Transverse colon (tissue), 4 donors: ENCODE results near the gene TTC28. TPM values are rescaled to one million over a fixed set of nuclear protein-coding genes. Genes with fewer than 3 reads are reported as not detected.

Source experiments
- DNase-seq: peaks from one replicate; pipeline ENCODE4 v3.0.0-alpha.2; 2019
- H3K27ac ChIP-seq, 4 donors: fragments of 200-600 bp; sonication (generic); 2 replicates each; pipeline ENCODE4 v1.5.1; 2016 to 2018; ENCODE audit warnings: inconsistent platforms in 4 of 4
- H3K27me3 ChIP-seq: fragments of 200-600 bp; sonication (generic); 2 replicates; pipeline ENCODE4 v1.5.1; 2017; ENCODE audit warnings: inconsistent platforms
- H3K36me3 ChIP-seq, 4 donors: fragments of 200-600 bp; sonication (generic); 2 replicates each; pipeline ENCODE4 v1.5.1; 2017 to 2019; ENCODE audit warnings: inconsistent platforms in 4 of 4
- H3K4me1 ChIP-seq, 4 donors: fragments of 200-600 bp; sonication (generic); 2 replicates each; pipeline ENCODE4 v1.5.1; 2017 to 2020; ENCODE audit warnings: inconsistent platforms in 4 of 4
- H3K4me3 ChIP-seq, 4 donors: fragments of 200-600 bp; sonication (generic); 1 replicate in 1 of 4; 2 replicates in 3 of 4; pipeline versions ENCODE4 v1.5.1 to v1.6.1; 2017 to 2019; ENCODE audit warnings: inconsistent platforms in 4 of 4
- H3K9me3 ChIP-seq, 2 donors: fragments of 200-600 bp; sonication (generic); 2 replicates each; pipeline ENCODE4 v1.5.1; 2017 to 2019; ENCODE audit warnings: inconsistent platforms in 2 of 2
- EP300 ChIP-seq: sonication (generic); formaldehyde crosslinking; IDR thresholded peaks from one replicate; pipeline ENCODE4 v1.6.1; 2017; ENCODE audit warnings: antibody characterized with exemption, low read depth
- POLR2A ChIP-seq: fragments of 450-650 bp; IDR thresholded peaks from one replicate; pipeline ENCODE4 v1.6.1; 2016; ENCODE audit warnings: antibody characterized with exemption, mild to moderate bottlenecking, moderate library complexity
- POLR2AphosphoS5 ChIP-seq, 3 donors: sonication (generic); formaldehyde crosslinking; IDR thresholded peaks; one replicate each; pipeline ENCODE4 v1.6.1; 2016; ENCODE audit warnings: antibody characterized with exemption in 3 of 3
- WGBS, 2 donors: methylation state at CpG; one replicate each; pipeline ENCODE4 v1.1.5; 2018; ENCODE audit warnings: low coverage in 1 of 2; 5-methylcytosine and 5-hydroxymethylcytosine counted together
- in situ Hi-C, 4 donors: fragments of 200-750 bp; cut with MboI; loops; one replicate each; pipeline versions ENCODE4 v1.15.0 to v1.15.1; 2017; ENCODE audit warnings: low sequenced_read_pairs in 3 of 4, low pct_ligation_motif_present in 1 of 4, low pct_unique_long_range_greater_than_20kb in 1 of 4
- intact Hi-C: fragments of 100-400 bp; cut with DNase I; formaldehyde crosslinking; loops from one replicate; pipeline ENCODE4 v1.15.1; 2023; ENCODE audit warnings: low total_unique reads
- total RNA-seq, 4 donors: library from RNA; depleted of rRNA; stranded (reverse); fragments of >200 nt; gene quantifications; one replicate each; pipeline ENCODE4 v1.1.0, GENCODE V29; 2016
- TF ChIP-seq, protein P1 (sequence below), 5 experiments: fragments of 200-600 bp in 3 of 5; fragments of 450-650 bp in 2 of 5; sonication (generic) in 3 of 5; IDR thresholded peaks; 1 replicate in 2 of 5; 2 replicates in 3 of 5; pipeline ENCODE4 v1.5.1; 2016 to 2017; ENCODE audit warnings: antibody characterized with exemption in 5 of 5, inconsistent platforms in 3 of 5, mild to moderate bottlenecking in 2 of 5, moderate library complexity in 1 of 5

TTC28 gene
- total RNA-seq, 4 donors from 2014 or later: 7.6 to 84.2 (median 12.4) TPM

DNA sequence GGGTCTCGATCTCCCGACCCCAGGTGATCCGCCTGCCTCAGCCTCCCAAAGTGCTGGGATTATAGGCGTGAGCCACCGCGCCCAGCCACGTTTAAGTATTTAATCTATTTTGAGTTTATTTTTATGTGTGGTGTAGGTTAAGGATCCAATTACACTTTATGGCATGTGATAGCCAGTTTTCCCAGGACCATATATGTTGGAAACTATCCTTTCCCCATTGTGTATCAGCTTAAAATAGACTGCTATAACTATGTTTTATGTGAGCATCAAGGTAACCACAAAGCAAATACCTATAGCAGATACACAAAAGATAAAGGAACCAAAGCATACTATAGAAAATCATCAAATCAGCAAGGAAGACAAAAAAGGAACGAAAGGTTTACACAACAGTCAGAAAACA is 42.4 kb downstream of the TTC28 start:
- H3K27ac ChIP-seq: no peak overlapping the region
- 50% methylated on average over 1 to 8 of the region's 8 CpGs for WGBS, 2 donors
- in situ Hi-C loops: no loop called here
- no peaks in the 10 kb centered on the region for H3K4me1 ChIP-seq
- no peaks in the 10 kb centered on the region for H3K9me3 ChIP-seq
- H3K4me3 ChIP-seq: no peak overlapping the region
- intact Hi-C loops: no loop called here
- no peak for DNase-seq
- H3K36me3 ChIP-seq: no peaks in the 10 kb centered on the region
- H3K27me3 ChIP-seq: no peaks in the 10 kb centered on the region
- TF ChIP-seq POLR2A: no peak
- TF ChIP-seq EP300: no peak
- TF ChIP-seq, protein P1, sequence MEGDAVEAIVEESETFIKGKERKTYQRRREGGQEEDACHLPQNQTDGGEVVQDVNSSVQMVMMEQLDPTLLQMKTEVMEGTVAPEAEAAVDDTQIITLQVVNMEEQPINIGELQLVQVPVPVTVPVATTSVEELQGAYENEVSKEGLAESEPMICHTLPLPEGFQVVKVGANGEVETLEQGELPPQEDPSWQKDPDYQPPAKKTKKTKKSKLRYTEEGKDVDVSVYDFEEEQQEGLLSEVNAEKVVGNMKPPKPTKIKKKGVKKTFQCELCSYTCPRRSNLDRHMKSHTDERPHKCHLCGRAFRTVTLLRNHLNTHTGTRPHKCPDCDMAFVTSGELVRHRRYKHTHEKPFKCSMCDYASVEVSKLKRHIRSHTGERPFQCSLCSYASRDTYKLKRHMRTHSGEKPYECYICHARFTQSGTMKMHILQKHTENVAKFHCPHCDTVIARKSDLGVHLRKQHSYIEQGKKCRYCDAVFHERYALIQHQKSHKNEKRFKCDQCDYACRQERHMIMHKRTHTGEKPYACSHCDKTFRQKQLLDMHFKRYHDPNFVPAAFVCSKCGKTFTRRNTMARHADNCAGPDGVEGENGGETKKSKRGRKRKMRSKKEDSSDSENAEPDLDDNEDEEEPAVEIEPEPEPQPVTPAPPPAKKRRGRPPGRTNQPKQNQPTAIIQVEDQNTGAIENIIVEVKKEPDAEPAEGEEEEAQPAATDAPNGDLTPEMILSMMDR (IDR thresholded peaks at IDR 0.05): no peak
- no peak for TF ChIP-seq POLR2AphosphoS5 (IDR thresholded peaks at IDR 0.05)

DNA sequence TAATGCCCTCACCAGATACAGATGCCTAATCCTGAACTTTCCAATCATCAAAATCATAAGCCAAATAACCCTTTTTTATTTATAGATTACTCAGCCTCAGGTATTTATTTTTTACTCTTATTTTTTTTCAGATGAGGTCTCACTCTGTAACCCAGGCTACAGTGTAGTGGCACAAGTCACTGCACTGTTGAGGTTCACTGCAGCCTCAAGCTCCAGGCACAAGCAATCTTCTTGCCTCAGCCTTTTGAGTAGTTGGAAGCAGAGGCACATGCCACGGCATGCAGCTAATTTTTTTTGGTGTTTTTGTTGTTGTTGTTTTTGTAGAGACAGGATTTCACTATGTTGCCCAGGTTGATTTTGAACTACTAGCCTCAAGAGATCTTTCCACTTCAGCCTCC is 49.5 kb downstream of the TTC28 start:
- DNase-seq: no peak
- Histone ChIP-seq H3K27ac (no peak overlapping the region), H3K4me1 (no peaks in the 10 kb centered on the region), H3K9me3 (no peaks in the 10 kb centered on the region), H3K27me3 (no peaks in the 10 kb centered on the region), H3K36me3 (no peaks in the 10 kb centered on the region), H3K4me3 (no peak overlapping the region)
- intact Hi-C loops: no loop called here
- 88% methylated on average over 1 of the region's 1 CpG for WGBS, 2 donors
- TF ChIP-seq POLR2A (no peak), EP300 (no peak), POLR2AphosphoS5 (IDR thresholded peaks at IDR 0.05) (no peak)
- TF ChIP-seq, protein P1 (IDR thresholded peaks at IDR 0.05): no peak
- in situ Hi-C loops: no loop called here

DNA sequence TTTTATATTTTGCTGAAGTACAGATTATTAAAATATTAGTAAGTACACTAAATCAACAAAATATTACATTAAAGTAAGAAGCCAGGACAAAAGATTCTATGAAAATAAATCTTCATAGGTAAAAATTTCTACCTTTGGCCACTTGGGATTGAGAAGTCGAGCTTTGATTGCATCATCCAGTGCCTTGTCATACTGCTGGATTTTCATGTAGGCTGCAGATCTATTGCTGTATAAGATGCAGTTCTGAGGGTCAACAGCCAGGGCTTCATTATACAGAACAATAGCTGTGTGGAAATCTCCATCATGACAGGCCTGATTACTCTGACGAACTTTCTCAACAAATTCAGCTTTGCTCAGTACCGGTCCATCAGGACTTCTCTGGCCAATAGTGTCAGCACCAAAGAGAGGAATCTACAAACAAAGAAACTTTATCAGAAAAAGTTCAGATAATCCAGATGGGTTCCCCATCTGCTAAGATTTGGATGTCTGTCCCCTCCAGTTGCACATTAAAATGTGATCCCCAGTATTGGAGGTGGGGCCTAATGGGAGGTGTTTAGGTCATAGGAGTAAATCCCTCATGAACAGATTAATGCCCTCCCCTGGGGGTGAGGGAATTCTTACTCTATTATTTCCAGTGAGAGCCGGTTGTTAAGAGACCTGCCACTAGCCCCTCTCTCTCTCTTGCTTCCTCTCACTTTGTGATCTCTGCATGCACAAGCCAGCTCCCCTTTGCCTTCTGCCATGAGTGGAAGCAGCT is 50.0 kb downstream of the TTC28 start:
- H3K27ac ChIP-seq: no peak overlapping the region
- in situ Hi-C loops (no loop called here), intact Hi-C loops (no loop called here)
- no peak for TF ChIP-seq POLR2AphosphoS5 (IDR thresholded peaks at IDR 0.05)
- TF ChIP-seq, protein P1 (IDR thresholded peaks at IDR 0.05): no peak
- TF ChIP-seq EP300: no peak
- TF ChIP-seq POLR2A: no peak
- H3K27me3 ChIP-seq: no peaks in the 10 kb centered on the region
- no peaks in the 10 kb centered on the region for H3K36me3 ChIP-seq
- no peak for DNase-seq
- H3K4me3 ChIP-seq: no peak overlapping the region
- no peaks in the 10 kb centered on the region for H3K4me1 ChIP-seq
- WGBS, 2 donors: 73 to 83% methylated on average over 4 of the region's 4 CpGs
- H3K9me3 ChIP-seq: no peaks in the 10 kb centered on the region

DNA sequence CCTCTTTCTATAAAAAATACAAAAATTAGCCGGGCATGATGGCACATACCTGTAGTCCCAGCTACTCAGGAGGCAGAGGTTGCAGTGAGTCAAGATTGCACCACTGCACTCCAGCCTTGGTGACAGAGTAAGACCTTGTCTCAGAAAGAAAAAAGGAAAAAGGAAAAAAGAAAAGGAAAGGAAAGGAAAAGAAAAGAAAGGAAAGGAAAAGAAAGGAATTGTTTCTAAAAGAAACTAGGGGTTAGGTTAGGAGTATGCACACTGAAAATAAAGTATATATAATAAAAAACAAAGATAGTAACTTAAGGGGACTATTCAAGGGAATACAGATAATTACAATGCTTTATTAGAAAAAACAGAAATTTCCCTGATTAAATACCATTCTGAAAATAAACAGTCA is 50.9 kb downstream of the TTC28 start:
- H3K4me3 ChIP-seq: no peak overlapping the region
- intact Hi-C loops (no loop called here), in situ Hi-C loops (no loop called here)
- H3K4me1 ChIP-seq: no peaks in the 10 kb centered on the region
- WGBS, 2 donors: 90% methylated on average over 1 of the region's 1 CpG; no CpG with 5 or more reads in 1 of the 2 donors
- no peak overlapping the region for H3K27ac ChIP-seq
- TF ChIP-seq, protein P1 (IDR thresholded peaks at IDR 0.05): no peak
- TF ChIP-seq POLR2AphosphoS5 (IDR thresholded peaks at IDR 0.05): no peak
- no peaks in the 10 kb centered on the region for H3K9me3 ChIP-seq
- no peak for DNase-seq
- H3K36me3 ChIP-seq: no peaks in the 10 kb centered on the region
- no peaks in the 10 kb centered on the region for H3K27me3 ChIP-seq
